Subcutaneous abdominal adipose tissue (tissue), 5 donors: ENCODE data around the gene RBP3.

Experiments used
- H3K27ac ChIP-seq: one replicate; pipeline ENCODE4 v1.7.0; 2013; ENCODE audit warnings: low read depth, mild to moderate bottlenecking, inconsistent platforms, low read length, moderate library complexity
- H3K27me3 ChIP-seq, 5 donors: one replicate each; pipeline ENCODE4 v1.7.0; 2013; ENCODE audit warnings: low read length in 5 of 5, inconsistent platforms in 1 of 5; ENCODE audit not compliant: control insufficient read depth in 5 of 5, insufficient read depth in 4 of 5
- H3K36me3 ChIP-seq, 5 donors: one replicate each; pipeline ENCODE4 v1.7.0; 2013; ENCODE audit warnings: low read length in 5 of 5; ENCODE audit not compliant: control insufficient read depth in 5 of 5, insufficient read depth in 5 of 5
- H3K4me1 ChIP-seq, 5 donors: one replicate each; pipeline ENCODE4 v1.7.0; 2013; ENCODE audit warnings: low read length in 5 of 5, mild to moderate bottlenecking in 3 of 5, moderate library complexity in 1 of 5; ENCODE audit not compliant: control insufficient read depth in 5 of 5, insufficient read depth in 5 of 5
- H3K4me3 ChIP-seq, 5 donors: one replicate each; pipeline ENCODE4 v1.7.0; 2013; ENCODE audit warnings: low read length in 5 of 5, low read depth in 1 of 5
- H3K9ac ChIP-seq, 5 donors: one replicate each; pipeline ENCODE4 v1.7.0; 2013; ENCODE audit warnings: low read length in 5 of 5, mild to moderate bottlenecking in 4 of 5, moderate library complexity in 3 of 5
- H3K9me3 ChIP-seq, 5 donors: one replicate each; pipeline ENCODE4 v1.7.0; 2013; ENCODE audit warnings: low read length in 5 of 5; ENCODE audit not compliant: control insufficient read depth in 5 of 5
- donor health status: healthy.
- donor health status: healthy.
- donor health status: healthy.
- donor health status: healthy.
- donor health status: healthy.

Gene RBP3

GRCh38 chr10:47354900-47355299 lies 6.7 kb downstream of the RBP3 start:
- no peaks in the 10 kb centered on the region for H3K4me1 ChIP-seq
- H3K27ac ChIP-seq = no peak overlapping the region
- no peaks in the 10 kb centered on the region for H3K36me3 ChIP-seq
- no peak overlapping the region for H3K9ac ChIP-seq
- H3K27me3 ChIP-seq = no peaks in the 10 kb centered on the region
- no peaks in the 10 kb centered on the region for H3K9me3 ChIP-seq
- H3K4me3 ChIP-seq = no peak overlapping the region

GRCh38 chr10:47356708-47357107 lies 8.5 kb downstream of the RBP3 start:
- Histone ChIP-seq H3K27me3 (no peaks in the 10 kb centered on the region), H3K9ac (no peak overlapping the region), H3K9me3 (no peaks in the 10 kb centered on the region), H3K36me3 (no peaks in the 10 kb centered on the region), H3K4me1 (no peaks in the 10 kb centered on the region), H3K27ac (no peak overlapping the region), H3K4me3 (no peak overlapping the region)

- Histone ChIP-seq H3K4me3 (no peak overlapping the region), H3K36me3 (no peaks in the 10 kb centered on the region), H3K9me3 (no peaks in the 10 kb centered on the region), H3K4me1 (no peaks in the 10 kb centered on the region), H3K27me3 (no peaks in the 10 kb centered on the region), H3K9ac (no peak overlapping the region), H3K27ac (no peak overlapping the region)
These were observed 9.0 kb downstream of the RBP3 start for GRCh38 chr10:47357131-47357582.

GRCh38 chr10:47357911-47358310 lies 9.7 kb downstream of the RBP3 start:
- Histone ChIP-seq H3K36me3 (no peaks in the 10 kb centered on the region), H3K4me3 (no peak overlapping the region), H3K27me3 (no peaks in the 10 kb centered on the region), H3K4me1 (no peaks in the 10 kb centered on the region), H3K27ac (no peak overlapping the region), H3K9me3 (no peaks in the 10 kb centered on the region), H3K9ac (no peak overlapping the region)

- no peaks in the 10 kb centered on the region for H3K36me3 ChIP-seq
- H3K27me3 ChIP-seq = no peaks in the 10 kb centered on the region
- H3K9ac ChIP-seq = no peak overlapping the region
- no peaks in the 10 kb centered on the region for H3K4me1 ChIP-seq
- no peaks in the 10 kb centered on the region for H3K9me3 ChIP-seq
- no peak overlapping the region for H3K27ac ChIP-seq
- no peak overlapping the region for H3K4me3 ChIP-seq
These were observed 10.3 kb downstream of the RBP3 start for GRCh38 chr10:47358457-47358856.

GRCh38 chr10:47359101-47359500 lies 10.9 kb downstream of the RBP3 start:
- no peak overlapping the region for H3K9ac ChIP-seq
- H3K9me3 ChIP-seq = no peaks in the 10 kb centered on the region
- H3K4me3 ChIP-seq = no peak overlapping the region
- H3K4me1 ChIP-seq = no peaks in the 10 kb centered on the region
- H3K36me3 ChIP-seq = no peaks in the 10 kb centered on the region
- H3K27me3 ChIP-seq = no peaks in the 10 kb centered on the region
- no peak overlapping the region for H3K27ac ChIP-seq

- Histone ChIP-seq H3K9ac (no peak overlapping the region), H3K27me3 (peaks cover 0 to 3% (median 0%) of the 10 kb centered on the region in 5 donors), H3K9me3 (no peaks in the 10 kb centered on the region), H3K36me3 (no peaks in the 10 kb centered on the region), H3K4me3 (no peak overlapping the region), H3K27ac (no peak overlapping the region), H3K4me1 (no peaks in the 10 kb centered on the region)
These were observed 11.7 kb downstream of the RBP3 start for GRCh38 chr10:47359626-47360418.

GRCh38 chr10:47360419-47361040 lies 12.4 kb downstream of the RBP3 start:
- no peaks in the 10 kb centered on the region for H3K36me3 ChIP-seq
- H3K4me3 ChIP-seq = no peak overlapping the region
- H3K9ac ChIP-seq = no peak overlapping the region
- no peaks in the 10 kb centered on the region for H3K9me3 ChIP-seq
- H3K27ac ChIP-seq = no peak overlapping the region
- H3K4me1 ChIP-seq = no peaks in the 10 kb centered on the region
- peaks cover 0 to 3% (median 0%) of the 10 kb centered on the region in 5 donors for H3K27me3 ChIP-seq

- Histone ChIP-seq H3K9ac (no peak overlapping the region), H3K27ac (no peak overlapping the region), H3K4me3 (no peak overlapping the region), H3K9me3 (no peaks in the 10 kb centered on the region), H3K36me3 (no peaks in the 10 kb centered on the region), H3K27me3 (peaks cover 0 to 3% (median 0%) of the 10 kb centered on the region in 5 donors), H3K4me1 (no peaks in the 10 kb centered on the region)
These were observed 13.1 kb downstream of the RBP3 start for GRCh38 chr10:47361293-47361692.

- Histone ChIP-seq H3K27me3 (peaks cover 0 to 3% (median 0%) of the 10 kb centered on the region in 5 donors), H3K27ac (no peak overlapping the region), H3K4me3 (no peak overlapping the region), H3K36me3 (no peaks in the 10 kb centered on the region), H3K9ac (no peak overlapping the region), H3K4me1 (no peaks in the 10 kb centered on the region), H3K9me3 (no peaks in the 10 kb centered on the region)
These were observed 14.0 kb downstream of the RBP3 start for GRCh38 chr10:47362199-47362598.
